HepG2 (cell line): ENCODE results near the gene ACSL1. TPM values are rescaled to one million over a fixed set of nuclear protein-coding genes. Genes with fewer than 3 reads are reported as not detected.
A peak's percentile ranks its signal among the peaks of the same experiment; 100 is the strongest.

ENCODE experiments used
- ATAC-seq: fragments of 200-7000 bp; cut with Tn5 transposase; 3 replicates; pipeline ENCODE4 v1.9.1; 2020; ENCODE audit warnings: mild to moderate bottlenecking, moderate library complexity
- BruUV-seq: library from RNA; stranded (reverse); fragments of 400-500 nt; replicated peaks from 2 replicates; lab custom pipeline; 2021; lab: Mats Ljungman, UMichigan
- CTCF ChIA-PET: fragments of 300-600 bp; formaldehyde crosslinking; extraction: SDS; loops from one replicate; lab custom pipeline; 2021; ENCODE audit warnings: low total read pairs, inconsistent platforms, low intra/inter-chr PET ratio; lab: Yijun Ruan, JAX
- POLR2A ChIA-PET: fragments of 350-600 bp; sonication (Branson Sonifier 250); formaldehyde crosslinking; loops from one replicate; lab custom pipeline; 2020; ENCODE audit warnings: antibody characterized with exemption, inconsistent platforms; lab: Yijun Ruan, JAX
- DNase-seq: peaks from one replicate; pipeline ENCODE4 v3.0.0-alpha.2; 2015; ENCODE audit warnings: low spot score
- FAIRE-seq: peaks from 3 replicates; lab custom pipeline; 2011; peaks lifted over from hg19 to GRCh38; lab: Jason Lieb, UNC
- H2AFZ ChIP-seq: one replicate; pipeline ENCODE4 v1.6.1; 2011; ENCODE audit warnings: low read length, inconsistent platforms
- H3K27ac ChIP-seq: fragments of 300-600 bp; 3 replicates; pipeline ENCODE4 v1.8.0; 2011; ENCODE audit warnings: mixed run types, mild to moderate bottlenecking, mixed read lengths, low read length, inconsistent platforms; ENCODE audit not compliant: insufficient read depth; ENCODE audit errors: extremely low read length
- H3K27me3 ChIP-seq, 2 experiments: fragments of 200-600 bp in 1 of 2; 2 replicates in 1 of 2; 3 replicates in 1 of 2; pipeline versions ENCODE4 v1.6.0 to v1.8.0; 2011; ENCODE audit warnings: low read length in 2 of 2, mild to moderate bottlenecking in 2 of 2, moderate library complexity in 2 of 2, inconsistent platforms in 1 of 2; ENCODE audit not compliant: insufficient read depth in 2 of 2, control insufficient read depth in 1 of 2
- H3K36me3 ChIP-seq, 2 experiments: fragments of 200-600 bp in 1 of 2; replicated peaks in 1 of 2; 2 replicates in 1 of 2; 3 replicates in 1 of 2; pipeline versions ENCODE4 v1.5.1 to v1.8.0; 2011; ENCODE audit warnings: low read length in 2 of 2, inconsistent platforms in 1 of 2; ENCODE audit not compliant: insufficient read depth in 2 of 2, control insufficient read depth in 1 of 2
- H3K4me1 ChIP-seq: 2 replicates; pipeline ENCODE4 v1.5.1; 2012; ENCODE audit warnings: low read length, inconsistent platforms; ENCODE audit not compliant: insufficient read depth
- H3K4me2 ChIP-seq: 2 replicates; pipeline ENCODE4 v1.6.0; 2011; ENCODE audit warnings: low read depth, low read length, inconsistent platforms
- H3K4me3 ChIP-seq, 3 experiments: fragments of 200-600 bp in 1 of 3; sonication (generic), shearing (Covaris generic) in 1 of 3; replicated peaks in 1 of 3; 2 replicates each; pipeline ENCODE4 v1.5.1; 2011 to 2016; ENCODE audit warnings: low read length in 3 of 3, inconsistent platforms in 2 of 3, low read depth in 2 of 3, mild to moderate bottlenecking in 2 of 3, control low read depth in 1 of 3, mixed read lengths in 1 of 3; ENCODE audit not compliant: insufficient read depth in 1 of 3
- H3K79me2 ChIP-seq: one replicate; pipeline ENCODE4 v1.6.1; 2011; ENCODE audit warnings: low read length, inconsistent platforms; ENCODE audit not compliant: insufficient read depth
- H3K9ac ChIP-seq: 2 replicates; pipeline ENCODE4 v1.6.0; 2011; ENCODE audit warnings: mild to moderate bottlenecking, low read depth, low read length, inconsistent platforms; ENCODE audit not compliant: insufficient read depth
- H3K9me3 ChIP-seq: 2 replicates; pipeline ENCODE4 v1.5.1; 2012; ENCODE audit warnings: mild to moderate bottlenecking, low read length
- H4K20me1 ChIP-seq: 2 replicates; pipeline ENCODE4 v1.6.0; 2011; ENCODE audit warnings: inconsistent platforms, mild to moderate bottlenecking, low read length, moderate library complexity; ENCODE audit not compliant: insufficient read depth
- CENPBD1 ChIP-seq: sonication (generic); formaldehyde crosslinking; IDR thresholded peaks from 2 replicates; pipeline ENCODE4 v1.8.0; 2022; ENCODE audit warnings: missing genetic modification reagents, low read depth, mild to moderate bottlenecking, borderline replicate concordance
- FOXK1 ChIP-seq: sonication (generic); formaldehyde crosslinking; IDR thresholded peaks from 2 replicates; pipeline ENCODE4 v1.4.0; 2020; ENCODE audit warnings: low read depth, missing genetic modification reagents, borderline replicate concordance
- HMGXB4 ChIP-seq, 2 experiments: sonication (generic) in 1 of 2; formaldehyde crosslinking in 1 of 2; IDR thresholded peaks; 2 replicates each; pipeline versions ENCODE4 v1.4.0 to v1.6.1; 2018 to 2020; ENCODE audit warnings: missing genetic modification reagents in 2 of 2, borderline replicate concordance in 1 of 2, low read depth in 1 of 2, mild to moderate bottlenecking in 1 of 2, missing biosample characterization in 1 of 2
- NRL ChIP-seq: sonication (generic); formaldehyde crosslinking; IDR thresholded peaks from 2 replicates; pipeline ENCODE4 v1.5.0; 2020; ENCODE audit warnings: missing genetic modification reagents, mild to moderate bottlenecking, moderate library complexity, borderline replicate concordance
- PAXIP1 ChIP-seq: sonication (generic); formaldehyde crosslinking; conservative IDR thresholded peaks from 2 replicates; pipeline ENCODE4 v1.4.0; 2020; ENCODE audit warnings: mild to moderate bottlenecking, missing genetic modification reagents, moderate library complexity
- ZNF644 ChIP-seq: IDR thresholded peaks from 2 replicates; pipeline ENCODE4 v1.6.1; 2016; ENCODE audit warnings: low read depth
- WGBS: methylation state at CpG from one replicate; pipeline ENCODE4 v1.1.6; 2017; ENCODE audit warnings: low lambda C conversion rate; 5-methylcytosine and 5-hydroxymethylcytosine counted together
- in situ Hi-C: cut with HindIII; loops from 2 replicates; pipeline ENCODE4 v1.10.0; 2017; ENCODE audit warnings: low pct_unique_long_range_greater_than_20kb; ENCODE audit not compliant: extremely low pct_ligation_motif_present
- intact Hi-C: fragments of 100-400 bp; cut with micrococcal nuclease; formaldehyde crosslinking; loops from one replicate; pipeline ENCODE4 v1.10.0; 2022; ENCODE audit not compliant: unreplicated experiment
- polyA plus RNA-seq, 8 experiments: library from polyadenylated mRNA; depleted of rRNA in 3 of 8; stranded (reverse) in 7 of 8; unstranded in 1 of 8; fragments of >200 nt; fragmentation: Illumina TruSeq in 4 of 8; extraction: Trizol in 4 of 8; gene quantifications; 2 replicates each; pipeline versions ENCODE4 v1.2.1 to v1.2.3, GENCODE V29; 2011 to 2016; ENCODE audit warnings: low read depth in 4 of 8, missing spikeins in 1 of 8, mixed read lengths in 1 of 8; ENCODE audit not compliant: insufficient read depth in 1 of 8
- total RNA-seq, 5 experiments: library from RNA; depleted of rRNA; stranded (reverse); fragments of >200 nt; fragmentation: Illumina TruSeq; extraction: Trizol; gene quantifications; 2 replicates each; pipeline ENCODE4 v1.2.3, GENCODE V29; 2016; ENCODE audit warnings: low read depth in 1 of 5

Gene ACSL1
- total and polyA plus RNA-seq, 2 of the 13 experiments (the other 11 are each of a cell fraction or from before 2014, with no cell fraction given), result 10.0 to 29.8 TPM

GRCh38 chr4:184807797-184808712 lies 17.7 kb downstream of the ACSL1 start (continued):
- TF ChIP-seq CENPBD1 (CRISPR knock-in tag) (no peak), ZNF644 (CRISPR knock-in tag) (peak; percentile 36; the same call in 1 of the 2 replicates), FOXK1 (CRISPR knock-in tag) (peak; percentile 70; the same call in 1 of the 2 replicates), NRL (CRISPR knock-in tag) (no peak)

- 93% methylated on average over 3 of the region's 3 CpGs for WGBS
- no peaks in the 10 kb centered on the region for H3K27me3 ChIP-seq
- peak overlapping the region; percentile 60 for H3K4me2 ChIP-seq
- POLR2A ChIA-PET, result interaction anchor here (1.5 to 2.3 kb wide), 2 partner anchors 14 to 90 kb away, joined by 4 to 6 read pairs; no protein-coding TSS in a partner anchor
- H3K4me1 ChIP-seq, result peaks cover 66% of the 10 kb centered on the region
- DNase-seq, result no peak
- no peak overlapping the region for H3K4me3 ChIP-seq
- no peak overlapping the region for H2AFZ ChIP-seq
- H3K36me3 ChIP-seq, result peaks cover 0 to 1% of the 10 kb centered on the region in 2 experiments; a peak in 1 of 5 replicates
- TF ChIP-seq HMGXB4 (CRISPR knock-in tag; IDR thresholded peaks at IDR 0.05; ENCODE audit: borderline replicate concordance in 1 of 2, low read depth in 1 of 2) (0 out of 4 replicates have a peak, but pooled peaks of 1 of the 2 experiments have one; percentile 2), PAXIP1 (CRISPR knock-in tag) (no peak)
- TF ChIP-seq, all 625 proteins: peak for 1
- Histone ChIP-seq H4K20me1 (no peaks in the 10 kb centered on the region), H3K79me2 (peaks cover 10% of the 10 kb centered on the region), H3K27ac (no peak overlapping the region), H3K9ac (no peak overlapping the region), H3K9me3 (no peaks in the 10 kb centered on the region)
- CTCF ChIA-PET, result no interaction called here
- FAIRE-seq (no peak), ATAC-seq (no peak; the same call in 2 of the 3 replicates)
- no TSS peak for BruUV-seq
- in situ Hi-C loops (no loop called here), intact Hi-C loops (loop anchor here (10.0 kb wide), 1 partner anchor 178 kb away; no protein-coding TSS in a partner anchor)
Measured at GRCh38 chr4:184807256-184807655, 18.5 kb downstream of the ACSL1 start.
